IPS DF 19.7 (cell line): ENCODE measurements around the gene KIAA1143.

Experiments
- DNase-seq: peaks from one replicate; pipeline ENCODE4 v3.0.0-alpha.2; 2013; ENCODE audit warnings: low read depth, low spot score

The KIAA1143 gene

GRCh38 chr3:44761424-44762169 is at the start of gene KIAA1143, which contains the start of gene KIF15:
TSS of gene KIAA1143 (minus strand) at chr3:44761619. CDS start at chr3:44761602, 17 bp downstream.
TSS of gene KIF15 (plus strand) at chr3:44761794. CDS start at chr3:44761866, 72 bp downstream.
- peak; percentile 77 for DNase-seq

- no peak for DNase-seq
Measured at GRCh38 chr3:44805960-44806359, 44.5 kb upstream of the KIAA1143 start.

DNA sequence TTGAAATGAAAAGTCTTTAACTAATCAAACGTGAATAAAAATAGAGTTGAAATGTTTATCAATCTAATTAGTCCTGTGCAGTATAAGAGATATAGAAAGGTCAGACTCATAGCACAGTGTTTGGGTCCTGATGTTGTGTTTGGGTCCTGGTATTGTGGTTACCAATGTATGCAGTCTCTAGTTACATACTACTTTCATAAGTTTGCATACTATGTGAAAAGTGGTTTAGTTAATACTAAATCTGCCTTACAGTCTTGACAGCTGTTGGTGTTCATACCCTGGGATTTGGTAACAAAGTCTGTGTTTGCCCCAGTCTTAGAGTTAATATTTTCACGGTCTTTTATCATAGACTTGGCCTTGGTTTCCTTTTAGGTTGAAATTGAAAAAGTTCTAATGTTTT is 41.9 kb upstream of the KIAA1143 start:
- DNase-seq: no peak

GRCh38 chr3:44802011-44802410 is 40.6 kb upstream of the KIAA1143 start:
- no peak for DNase-seq

- DNase-seq: peak; percentile 15
Measured at GRCh38 chr3:44795197-44795596, 33.8 kb upstream of the KIAA1143 start.

GRCh38 chr3:44782891-44783290 is 21.5 kb upstream of the KIAA1143 start:
- DNase-seq: no peak

DNA sequence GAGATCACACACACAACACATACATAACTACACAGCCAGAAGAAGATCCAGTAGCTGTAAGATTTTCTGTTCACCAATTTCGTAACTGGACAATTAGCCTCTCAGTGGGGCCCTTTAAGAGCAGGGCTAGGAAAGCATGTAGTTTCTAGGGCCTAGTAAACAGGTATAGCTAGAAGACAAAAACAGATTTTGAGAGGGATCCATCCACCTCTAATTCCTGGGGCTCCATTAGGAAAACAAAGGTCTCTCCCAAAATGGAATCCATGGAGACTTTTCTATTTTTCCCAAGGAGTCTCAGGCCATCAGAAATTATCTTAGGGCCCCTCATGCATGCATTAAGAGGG is 10.7 kb upstream of the KIAA1143 start:
- DNase-seq: no peak

DNA sequence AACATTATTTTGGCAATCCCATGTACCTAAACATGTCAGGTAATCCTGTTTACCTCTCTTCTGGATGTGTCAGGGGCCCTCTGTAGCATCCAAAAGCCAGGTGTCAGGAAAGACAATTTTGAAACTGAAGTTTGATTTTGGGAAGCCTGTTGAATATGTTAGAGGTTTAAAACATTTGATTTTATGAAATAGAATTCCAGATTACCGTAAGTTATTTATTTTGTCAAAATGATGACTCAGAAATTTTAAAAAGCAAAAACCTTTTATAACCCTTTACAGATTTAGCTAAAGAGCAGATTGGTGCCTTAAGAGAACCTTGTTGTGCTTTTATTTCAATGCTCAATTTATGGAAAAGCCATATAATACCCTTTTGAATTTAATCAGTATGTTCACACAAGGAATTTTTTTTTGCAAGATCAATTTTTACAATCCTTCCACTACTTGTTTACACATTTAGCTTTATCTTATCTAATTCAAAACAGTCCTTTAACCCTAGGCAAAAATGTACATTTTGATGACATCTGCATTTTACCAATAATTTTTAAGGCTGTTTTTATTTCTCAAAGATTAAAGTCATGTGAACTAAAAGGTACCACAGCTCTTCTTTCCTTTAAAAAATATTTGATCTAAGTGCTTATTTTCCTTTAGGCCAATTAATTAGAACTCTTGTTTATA is 10.1 kb upstream of the KIAA1143 start:
- no peak for DNase-seq

- no peak for DNase-seq
Measured at GRCh38 chr3:44764248-44764647, 2.8 kb upstream of the KIAA1143 start.

- DNase-seq: no peak
Measured at GRCh38 chr3:44762690-44763089, 1.3 kb upstream of the KIAA1143 start.

DNA sequence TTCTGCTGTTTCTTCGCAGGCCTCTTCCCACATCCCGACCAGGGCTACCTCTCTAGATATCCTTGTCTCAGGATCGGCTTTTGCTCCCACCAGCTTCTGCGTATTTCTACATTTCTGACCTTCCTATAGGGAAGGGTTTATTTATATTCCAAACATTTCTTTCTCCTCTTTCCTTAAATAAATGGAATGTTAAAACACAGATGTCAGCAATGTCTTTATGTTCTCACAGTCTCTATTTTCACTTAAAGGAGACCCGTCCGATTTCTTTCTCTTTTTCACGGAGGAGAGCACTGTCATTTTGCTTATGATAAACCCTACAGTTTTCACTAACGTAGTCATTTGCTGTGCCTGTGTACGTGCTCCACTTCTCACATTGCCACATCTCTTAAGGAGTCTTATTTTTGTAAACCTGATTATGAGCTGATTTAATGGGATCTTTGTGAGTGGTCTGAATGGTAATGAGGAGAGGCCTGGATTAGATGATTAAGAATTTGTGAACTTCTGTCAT is 805 bp upstream of the KIAA1143 start:
- no peak for DNase-seq

DNA sequence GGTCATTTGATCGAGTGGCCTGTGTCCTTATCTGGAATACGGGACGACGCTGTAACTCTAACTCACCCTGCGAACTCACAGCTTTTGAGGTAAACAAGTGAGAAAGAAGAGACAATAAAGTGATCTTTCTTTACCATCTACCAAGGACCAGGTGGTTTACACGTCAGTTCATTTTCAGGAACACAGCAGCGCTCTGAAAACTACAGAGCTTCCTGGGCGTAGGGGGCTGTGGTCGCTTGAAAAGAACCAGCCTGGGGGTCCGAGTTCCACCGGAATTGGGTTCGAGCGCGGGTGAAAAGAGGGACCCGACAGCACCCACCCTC is 357 bp downstream of the KIAA1143 start:
- no peak for DNase-seq

DNA sequence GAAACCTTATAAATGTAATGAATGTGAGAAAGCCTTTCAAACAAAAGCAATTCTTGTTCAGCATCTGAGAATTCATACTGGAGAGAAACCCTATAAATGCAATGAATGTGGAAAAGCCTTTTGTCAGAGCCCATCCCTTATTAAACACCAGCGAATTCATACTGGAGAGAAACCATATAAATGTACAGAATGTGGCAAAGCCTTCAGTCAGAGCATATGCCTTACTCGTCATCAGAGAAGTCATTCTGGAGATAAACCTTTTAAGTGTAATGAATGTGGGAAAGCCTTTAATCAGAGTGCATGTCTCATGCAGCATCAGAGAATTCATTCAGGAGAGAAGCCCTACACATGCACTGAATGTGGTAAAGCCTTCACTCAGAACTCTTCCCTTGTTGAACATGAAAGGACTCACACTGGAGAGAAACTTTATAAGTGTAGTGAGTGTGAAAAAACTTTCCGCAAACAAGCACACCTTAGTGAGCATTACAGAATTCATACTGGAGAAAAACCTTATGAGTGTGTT is 26.7 kb downstream of the KIAA1143 start:
- no peak for DNase-seq

DNA sequence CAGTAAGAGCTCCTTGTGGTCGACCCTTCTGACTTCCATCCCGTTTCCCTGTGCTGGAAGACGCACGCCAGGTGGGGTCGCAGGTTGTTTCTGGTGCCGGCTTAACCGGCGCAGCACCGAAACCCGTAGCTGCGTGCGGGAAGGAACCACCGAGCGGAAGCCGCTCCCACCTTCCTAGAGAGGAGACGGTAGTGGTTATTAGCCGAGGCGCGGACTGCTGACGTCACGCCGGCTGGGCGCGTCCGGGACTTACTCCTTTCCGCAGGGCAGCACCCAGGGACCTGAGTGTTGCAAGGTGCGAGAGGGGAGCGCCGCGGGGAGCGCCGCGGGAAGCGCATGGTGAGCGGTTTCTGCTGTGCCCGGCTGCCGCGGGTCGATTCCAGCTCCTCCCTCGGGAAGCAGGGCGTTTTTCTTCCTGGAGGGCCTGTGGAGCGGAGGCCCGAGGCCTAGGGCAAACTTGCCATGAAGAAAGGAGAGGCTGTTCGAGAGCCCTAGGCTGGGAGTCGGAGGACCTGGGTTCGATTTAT is 32.0 kb downstream of the KIAA1143 start, which contains the start of gene ZNF501:
ZNF501 (plus strand) TSS at position 252 of the 527 bp plus-strand sequence. CDS start 4,787 bp downstream, outside the sequence.
- DNase-seq: peak; percentile 91

GRCh38 chr3:44722103-44722401 is 39.4 kb downstream of the KIAA1143 start:
- no peak for DNase-seq

DNA sequence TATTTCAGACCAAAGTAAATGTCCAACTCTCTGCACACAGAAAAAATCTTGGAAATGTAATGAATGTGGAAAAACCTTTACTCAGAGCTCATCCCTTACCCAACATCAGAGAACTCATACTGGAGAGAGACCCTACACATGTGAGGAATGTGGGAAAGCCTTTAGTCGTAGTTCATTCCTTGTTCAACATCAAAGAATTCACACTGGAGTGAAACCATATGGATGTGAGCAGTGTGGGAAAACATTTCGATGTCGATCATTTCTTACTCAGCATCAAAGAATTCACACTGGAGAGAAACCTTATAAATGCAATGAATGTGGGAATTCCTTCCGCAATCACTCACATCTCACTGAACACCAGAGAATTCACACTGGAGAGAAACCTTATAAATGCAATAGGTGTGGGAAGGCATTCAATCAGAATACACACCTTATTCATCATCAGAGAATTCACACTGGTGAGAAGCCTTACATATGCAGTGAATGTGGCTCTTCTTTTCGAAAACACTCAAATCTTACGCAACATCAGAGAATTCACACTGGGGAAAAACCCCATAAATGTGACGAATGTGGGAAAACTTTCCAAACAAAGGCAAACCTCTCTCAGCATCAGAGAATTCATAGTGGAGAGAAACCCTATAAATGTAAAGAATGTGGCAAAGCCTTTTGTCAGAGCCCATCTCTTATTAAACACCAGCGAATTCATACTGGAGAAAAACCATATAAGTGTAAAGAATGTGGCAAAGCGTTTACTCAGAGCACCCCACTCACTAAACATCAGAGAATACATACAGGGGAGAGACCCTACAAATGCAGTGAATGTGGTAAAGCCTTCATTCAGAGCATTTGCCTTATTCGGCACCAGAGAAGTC is 40.0 kb downstream of the KIAA1143 start:
- DNase-seq: no peak

- peak; percentile 59 for DNase-seq
Measured at GRCh38 chr3:44712455-44713075, 48.9 kb downstream of the KIAA1143 start, which contains the start of gene ZNF502. TSS of gene ZNF502 (plus strand) at chr3:44712660. CDS start at chr3:44720262, 7,602 bp downstream.
